ENCODE measurements around the gene SAMD9. TPM values are rescaled to one million over a fixed set of nuclear protein-coding genes. Genes with fewer than 3 reads are reported as not detected.
A peak's percentile ranks its signal among the peaks of the same experiment; 100 is the strongest.

Gene SAMD9
- total RNA-seq: 0.03 TPM in 1 of 2 replicates, not detected in the other
- polyA plus RNA-seq: not detected in 2 replicates

DNA sequence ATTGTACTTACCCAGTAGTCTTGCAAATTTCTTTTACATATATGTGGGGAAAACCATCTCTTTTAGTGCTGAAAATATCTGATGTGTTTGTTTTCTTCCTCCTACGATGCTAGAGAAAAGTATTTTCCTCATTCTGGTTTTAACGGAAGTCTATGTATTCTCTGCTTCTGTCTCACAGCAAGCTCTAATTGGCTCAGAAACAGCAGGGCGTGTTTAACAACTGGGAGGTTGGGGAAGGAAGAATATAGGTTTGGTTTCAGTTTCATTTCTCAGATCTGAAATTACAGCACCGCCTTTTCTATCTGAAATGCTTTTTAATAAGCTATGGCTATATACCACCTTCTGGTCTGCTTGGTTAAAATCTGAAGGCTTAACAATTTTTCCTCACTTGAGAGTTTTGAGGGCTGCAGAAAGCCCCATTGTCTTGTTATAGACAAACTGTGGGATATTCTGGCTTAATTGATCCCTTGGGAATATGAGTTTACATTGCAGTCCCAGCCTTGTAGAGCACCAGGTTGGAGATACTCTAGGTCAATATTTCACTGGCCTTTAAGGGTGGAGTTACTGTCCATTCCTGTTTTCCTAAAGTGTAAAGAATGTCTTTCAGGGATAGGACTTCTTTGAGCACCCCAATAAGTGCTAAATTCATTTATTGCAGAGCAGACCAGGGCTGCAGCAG lies at the start of gene SAMD9:
Gene SAMD9, minus strand, starts transcription at position 128 of the 679 bp plus-strand sequence. CDS start 11,882 bp downstream, outside the sequence.
- peak in 1 of 2 donors; percentile 89 for DNase-seq (ENCODE audit: low read depth in 1 of 2, low spot score in 1 of 2)
- H3K9me3 ChIP-seq (ENCODE audit: low read depth): no peaks in the 10 kb centered on the region
- H3K4me3 ChIP-seq: no peak within 1 kb of the TSS
- H3K4me1 ChIP-seq (ENCODE audit: low read depth): no peaks in the 10 kb centered on the region
- no peak within 1 kb of the TSS for H3K27ac ChIP-seq
- no peak for TF ChIP-seq CTCF (IDR thresholded peaks at IDR 0.05; ENCODE audit: low read depth, low read length)
- H3K27me3 ChIP-seq: no peaks in the 10 kb centered on the region
- no peaks in the 10 kb centered on the region for H3K36me3 ChIP-seq

GRCh38 chr7:93165447-93165846 lies 47.7 kb upstream of the SAMD9 start:
- TF ChIP-seq CTCF (IDR thresholded peaks at IDR 0.05; ENCODE audit: low read depth, low read length): no peak

GRCh38 chr7:93164766-93165165 lies 47.0 kb upstream of the SAMD9 start:
- no peaks in the 10 kb centered on the region for H3K36me3 ChIP-seq
- TF ChIP-seq CTCF (IDR thresholded peaks at IDR 0.05; ENCODE audit: low read depth, low read length): no peak
- no peaks in the 10 kb centered on the region for H3K4me1 ChIP-seq (ENCODE audit: low read depth)
- DNase-seq (ENCODE audit: low read depth in 1 of 2, low spot score in 1 of 2): no peak
- no peak overlapping the region for H3K27ac ChIP-seq
- no peaks in the 10 kb centered on the region for H3K27me3 ChIP-seq
- no peaks in the 10 kb centered on the region for H3K9me3 ChIP-seq (ENCODE audit: low read depth)
- H3K4me3 ChIP-seq: no peak overlapping the region

More at GRCh38 chr7:93165447-93165846, 47.7 kb upstream of the SAMD9 start:
- Histone ChIP-seq H3K36me3 (no peaks in the 10 kb centered on the region), H3K27ac (no peak overlapping the region), H3K4me3 (no peak overlapping the region), H3K9me3 (ENCODE audit: low read depth) (no peaks in the 10 kb centered on the region), H3K27me3 (no peaks in the 10 kb centered on the region), H3K4me1 (ENCODE audit: low read depth) (no peaks in the 10 kb centered on the region)
- no peak for DNase-seq (ENCODE audit: low read depth in 1 of 2, low spot score in 1 of 2)

- H3K9me3 ChIP-seq (ENCODE audit: low read depth): no peaks in the 10 kb centered on the region
- no peaks in the 10 kb centered on the region for H3K36me3 ChIP-seq
- H3K4me1 ChIP-seq (ENCODE audit: low read depth): no peaks in the 10 kb centered on the region
- no peak for DNase-seq (ENCODE audit: low read depth in 1 of 2, low spot score in 1 of 2)
- no peak overlapping the region for H3K27ac ChIP-seq
- no peaks in the 10 kb centered on the region for H3K27me3 ChIP-seq
- no peak for TF ChIP-seq CTCF (IDR thresholded peaks at IDR 0.05; ENCODE audit: low read depth, low read length)
- H3K4me3 ChIP-seq: no peak overlapping the region
Measured at GRCh38 chr7:93161181-93161762, 43.5 kb upstream of the SAMD9 start.

- Histone ChIP-seq H3K4me1 (ENCODE audit: low read depth) (no peaks in the 10 kb centered on the region), H3K27me3 (no peaks in the 10 kb centered on the region), H3K4me3 (no peak overlapping the region), H3K36me3 (no peaks in the 10 kb centered on the region), H3K9me3 (ENCODE audit: low read depth) (no peaks in the 10 kb centered on the region), H3K27ac (no peak overlapping the region)
- TF ChIP-seq CTCF (IDR thresholded peaks at IDR 0.05; ENCODE audit: low read depth, low read length): no peak
- DNase-seq (ENCODE audit: low read depth in 1 of 2, low spot score in 1 of 2): peak in 1 of 2 donors; percentile 20
Measured at GRCh38 chr7:93160410-93160809, 42.6 kb upstream of the SAMD9 start.

Measured in cardiac muscle cell (in vitro differentiated cells and primary cell).